HL-60 (cell line): ENCODE data around the gene CABP2.

Experiments used
- DNase-seq, 2 experiments: peaks; one replicate each; pipeline ENCODE4 v3.0.0-alpha.2; 2010 to 2020; ENCODE audit warnings: low read depth in 1 of 2, low spot score in 1 of 2
- H3K27ac ChIP-seq: fragments of 250-450 bp; sonication (Bioruptor Pico); replicated peaks from 2 replicates; pipeline ENCODE4 v1.5.1; 2020; ENCODE audit warnings: mild to moderate bottlenecking, moderate library complexity
- H3K27me3 ChIP-seq: fragments of 250-450 bp; sonication (Bioruptor Pico); 2 replicates; pipeline ENCODE4 v1.5.1; 2021; ENCODE audit warnings: mild to moderate bottlenecking, moderate library complexity; ENCODE audit not compliant: insufficient read depth, poor library complexity, severe bottlenecking
- H3K4me3 ChIP-seq: replicated peaks from 2 replicates; pipeline ENCODE4 v1.5.1; 2011; ENCODE audit warnings: mild to moderate bottlenecking, control low read depth, low read length; ENCODE audit not compliant: insufficient read depth
- GABPA ChIP-seq: IDR thresholded peaks from 2 replicates; pipeline ENCODE4 v1.6.1; 2012; ENCODE audit warnings: low read depth
- POLR2AphosphoS5 ChIP-seq: IDR thresholded peaks from 2 replicates; pipeline ENCODE4 v1.6.1; 2012; ENCODE audit warnings: low read depth
- REST ChIP-seq: IDR thresholded peaks from 2 replicates; pipeline ENCODE4 v1.6.1; 2012; ENCODE audit warnings: low read depth; ENCODE audit not compliant: insufficient replicate concordance
- SPI1 ChIP-seq: IDR thresholded peaks from 2 replicates; pipeline ENCODE4 v1.6.1; 2012; ENCODE audit warnings: low read depth, mild to moderate bottlenecking, borderline replicate concordance
- TF ChIP-seq, protein P1 (sequence below): IDR thresholded peaks from one replicate; pipeline ENCODE4 v1.5.1; 2011; ENCODE audit warnings: low read length, control low read depth, inconsistent platforms; ENCODE audit not compliant: insufficient read depth

The CABP2 gene

GRCh38 chr11:67494371-67495233 lies 28.6 kb downstream of the CABP2 start:
- Histone ChIP-seq H3K27ac (no peak overlapping the region), H3K4me3 (no peak overlapping the region), H3K27me3 (no peaks in the 10 kb centered on the region)
- DNase-seq: no peak
- no peak for TF ChIP-seq GABPA
- TF ChIP-seq, protein P1, sequence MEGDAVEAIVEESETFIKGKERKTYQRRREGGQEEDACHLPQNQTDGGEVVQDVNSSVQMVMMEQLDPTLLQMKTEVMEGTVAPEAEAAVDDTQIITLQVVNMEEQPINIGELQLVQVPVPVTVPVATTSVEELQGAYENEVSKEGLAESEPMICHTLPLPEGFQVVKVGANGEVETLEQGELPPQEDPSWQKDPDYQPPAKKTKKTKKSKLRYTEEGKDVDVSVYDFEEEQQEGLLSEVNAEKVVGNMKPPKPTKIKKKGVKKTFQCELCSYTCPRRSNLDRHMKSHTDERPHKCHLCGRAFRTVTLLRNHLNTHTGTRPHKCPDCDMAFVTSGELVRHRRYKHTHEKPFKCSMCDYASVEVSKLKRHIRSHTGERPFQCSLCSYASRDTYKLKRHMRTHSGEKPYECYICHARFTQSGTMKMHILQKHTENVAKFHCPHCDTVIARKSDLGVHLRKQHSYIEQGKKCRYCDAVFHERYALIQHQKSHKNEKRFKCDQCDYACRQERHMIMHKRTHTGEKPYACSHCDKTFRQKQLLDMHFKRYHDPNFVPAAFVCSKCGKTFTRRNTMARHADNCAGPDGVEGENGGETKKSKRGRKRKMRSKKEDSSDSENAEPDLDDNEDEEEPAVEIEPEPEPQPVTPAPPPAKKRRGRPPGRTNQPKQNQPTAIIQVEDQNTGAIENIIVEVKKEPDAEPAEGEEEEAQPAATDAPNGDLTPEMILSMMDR: no peak
- no peak for TF ChIP-seq POLR2AphosphoS5
- no peak for TF ChIP-seq SPI1

DNA sequence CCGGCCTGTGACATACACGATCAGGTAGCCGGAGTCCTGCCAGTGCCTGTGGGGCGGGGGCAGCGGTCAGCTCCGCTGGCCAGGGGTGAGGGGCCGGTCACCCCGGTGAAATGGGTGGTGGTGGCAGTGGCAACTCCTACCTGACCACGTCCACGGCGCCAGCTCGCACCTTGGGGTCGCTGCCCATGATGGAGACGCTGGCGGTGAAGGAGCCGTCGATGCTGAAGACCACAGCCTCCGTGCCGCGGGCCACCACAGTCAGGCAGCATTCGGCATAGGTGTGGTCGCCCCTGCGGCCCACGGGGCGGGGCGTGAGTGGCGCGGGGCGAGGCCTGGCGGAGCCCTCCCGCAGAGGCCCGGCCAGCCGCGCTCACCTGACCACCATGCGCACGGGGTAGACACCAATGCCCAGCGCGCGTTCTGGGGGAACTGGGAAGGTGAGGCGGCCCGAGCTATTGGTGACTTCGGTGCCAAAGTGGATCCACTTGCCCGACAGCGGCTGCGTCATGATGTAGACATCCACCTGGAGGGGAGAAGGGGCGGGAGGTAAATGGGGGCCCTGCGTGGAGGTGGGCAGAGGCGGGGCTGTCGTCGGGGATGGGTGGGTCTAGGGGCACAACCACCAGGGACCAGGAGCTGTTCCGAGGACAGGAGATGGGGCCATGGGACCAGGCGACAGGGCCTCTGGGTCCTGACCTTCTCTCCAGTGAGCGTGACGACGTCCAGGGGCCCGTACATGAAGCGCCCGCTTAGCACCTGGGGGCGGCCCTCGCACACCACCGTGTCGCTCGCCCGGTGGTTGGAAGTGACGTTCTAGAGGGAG lies 29.5 kb downstream of the CABP2 start:
- Histone ChIP-seq H3K4me3 (no peak overlapping the region), H3K27ac (no peak overlapping the region), H3K27me3 (no peaks in the 10 kb centered on the region)
- DNase-seq: no peak
- no peak for TF ChIP-seq POLR2AphosphoS5
- no peak for TF ChIP-seq SPI1
- TF ChIP-seq GABPA: no peak
- TF ChIP-seq, protein P1: no peak
- no peak for TF ChIP-seq REST

DNA sequence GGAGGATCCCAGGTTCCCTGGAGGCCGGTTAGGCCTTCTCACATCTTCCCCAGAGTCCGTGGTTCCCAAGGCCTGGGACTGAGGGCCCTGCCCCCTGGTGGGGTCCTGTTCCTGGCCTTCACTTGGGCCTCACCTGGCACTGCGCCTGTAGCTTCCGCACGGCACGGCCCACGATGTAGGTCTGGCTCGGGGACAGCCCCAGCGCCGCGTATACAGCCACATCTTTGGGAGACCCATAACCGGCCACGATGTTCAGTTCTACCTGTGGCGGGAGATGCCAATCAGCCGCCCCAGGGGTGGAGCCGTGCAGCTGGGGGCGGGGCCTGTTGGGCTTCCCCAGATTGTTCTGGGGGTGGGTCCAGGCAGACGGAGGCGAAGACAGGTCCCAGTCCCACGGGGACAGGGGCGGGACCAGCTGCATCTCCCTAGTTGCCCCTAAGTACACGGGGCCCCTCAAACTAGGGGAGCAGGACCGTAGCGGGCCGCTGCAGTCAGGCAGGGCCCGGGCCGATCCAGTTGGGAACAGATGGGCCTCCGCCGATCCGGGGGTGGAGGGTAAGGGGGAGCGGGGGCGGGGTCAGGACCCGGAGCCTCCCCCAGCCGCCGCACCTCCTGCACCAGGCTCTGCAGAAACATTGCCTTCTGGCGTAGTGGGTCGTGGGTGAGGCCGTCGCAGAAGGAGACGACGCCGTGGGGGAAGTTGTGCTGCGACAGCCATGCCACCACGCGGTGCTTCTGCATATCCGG lies 30.3 kb downstream of the CABP2 start:
- Histone ChIP-seq H3K27me3 (no peaks in the 10 kb centered on the region), H3K4me3 (no peak overlapping the region), H3K27ac (no peak overlapping the region)
- TF ChIP-seq SPI1: no peak
- TF ChIP-seq POLR2AphosphoS5: no peak
- TF ChIP-seq, protein P1: no peak
- no peak for TF ChIP-seq REST
- TF ChIP-seq GABPA: no peak
- DNase-seq: no peak
